Right renal cortex interstitium (tissue), 3 donors: Measurements from ENCODE around the gene ACY1. TPM values are rescaled to one million over a fixed set of nuclear protein-coding genes. Genes with fewer than 3 reads are reported as not detected.

Source experiments
- DNase-seq, 3 donors: peaks; one replicate each; pipeline ENCODE4 v3.0.0-alpha.2; 2013; ENCODE audit warnings: low read depth in 3 of 3, low spot score in 2 of 3
- polyA plus RNA-seq, 3 donors: library from polyadenylated mRNA; unstranded; fragments of 120-200 nt; gene quantifications; one replicate each; pipeline ENCODE4 v1.2.1, GENCODE V29; 2013; ENCODE audit not compliant: insufficient read length in 3 of 3

Gene ACY1
- polyA plus RNA-seq, 3 donors = 87.7 to 123 (median 108) TPM

DNA sequence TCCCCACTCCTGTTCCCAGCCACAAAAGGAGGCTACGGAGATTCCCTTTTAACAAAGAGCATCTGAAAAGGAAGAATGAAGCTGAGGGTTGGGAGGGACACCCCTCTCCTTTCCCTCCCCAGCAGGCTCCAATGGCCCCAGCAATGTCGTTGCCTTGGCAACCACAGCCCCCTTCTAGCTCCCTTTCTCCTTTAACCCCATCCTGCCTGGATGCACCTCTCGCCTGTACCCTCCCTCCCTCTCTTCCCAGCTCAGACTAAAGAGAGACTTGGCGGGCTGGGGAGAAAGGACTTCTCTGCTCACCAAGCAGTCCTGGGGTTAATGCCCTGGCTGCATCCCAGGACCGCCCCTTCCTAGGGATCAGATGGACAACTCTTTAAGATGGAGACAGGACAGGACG, 19.4 kb downstream of the ACY1 start:
- DNase-seq = no peak

DNA sequence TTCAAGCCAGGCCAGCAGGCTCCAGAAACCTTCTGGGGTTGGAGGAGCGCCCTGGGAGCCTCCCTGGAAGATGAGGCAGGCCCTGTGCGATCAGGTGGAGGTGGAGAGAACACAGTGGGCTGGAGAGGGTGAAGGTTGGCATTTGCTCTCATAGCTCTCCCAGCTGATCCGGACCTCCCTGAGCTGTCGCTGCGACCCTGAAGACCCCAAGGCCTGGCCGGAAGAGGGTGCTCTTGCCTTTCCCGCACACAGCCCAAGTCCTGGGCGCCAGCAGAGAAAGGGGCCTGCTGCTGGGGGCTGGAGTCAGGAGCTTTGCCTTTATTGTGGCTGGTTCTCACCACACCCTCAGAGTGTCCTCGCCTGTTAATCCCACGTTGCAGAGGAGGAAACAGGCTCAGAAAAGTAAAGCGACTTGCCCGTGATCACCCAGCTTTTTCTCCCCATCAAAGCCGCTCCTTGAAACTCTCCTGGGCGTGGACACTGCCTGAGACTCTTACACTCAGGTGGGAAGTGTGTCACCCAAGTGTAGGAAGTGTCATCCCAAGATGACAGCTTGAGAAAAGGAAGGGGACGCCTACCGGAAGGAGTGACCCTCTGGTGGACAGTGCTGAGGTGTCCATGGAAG, 20.9 kb downstream of the ACY1 start:
- no peak for DNase-seq

GRCh38 chr3:52004906-52005395, 21.6 kb downstream of the ACY1 start:
- no peak for DNase-seq

- DNase-seq = peak in 2 of 3 donors; percentile 57 to 67
These were observed 22.2 kb downstream of the ACY1 start for GRCh38 chr3:52005571-52005986.

GRCh38 chr3:52006017-52006819, 22.9 kb downstream of the ACY1 start:
- no peak for DNase-seq

- DNase-seq = no peak
These were observed 23.4 kb downstream of the ACY1 start for GRCh38 chr3:52006820-52007133.

- no peak for DNase-seq
These were observed 24.0 kb downstream of the ACY1 start for GRCh38 chr3:52007291-52007690.

DNA sequence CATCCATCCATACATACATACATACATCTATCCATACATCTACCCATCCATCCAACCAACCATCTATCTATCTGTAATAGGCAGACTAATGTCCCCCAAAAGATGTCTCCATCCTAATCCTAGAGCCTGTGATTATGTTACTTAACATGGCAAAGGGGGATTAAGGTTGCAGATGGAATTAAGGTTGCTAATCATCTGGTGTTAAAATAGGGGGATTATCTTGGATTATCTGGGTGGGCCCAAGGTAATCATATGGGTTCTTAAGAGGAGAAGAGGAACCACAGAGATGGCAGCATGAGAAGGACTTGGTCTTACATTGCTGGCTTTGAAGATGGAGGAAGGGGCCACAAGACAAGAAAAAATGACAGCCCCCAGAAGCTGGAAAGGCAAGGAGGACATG, 27.1 kb downstream of the ACY1 start:
- no peak for DNase-seq

- DNase-seq = no peak
These were observed 29.4 kb downstream of the ACY1 start for GRCh38 chr3:52012699-52013098.

- DNase-seq = no peak
These were observed 30.7 kb downstream of the ACY1 start for GRCh38 chr3:52013802-52014598.

DNA sequence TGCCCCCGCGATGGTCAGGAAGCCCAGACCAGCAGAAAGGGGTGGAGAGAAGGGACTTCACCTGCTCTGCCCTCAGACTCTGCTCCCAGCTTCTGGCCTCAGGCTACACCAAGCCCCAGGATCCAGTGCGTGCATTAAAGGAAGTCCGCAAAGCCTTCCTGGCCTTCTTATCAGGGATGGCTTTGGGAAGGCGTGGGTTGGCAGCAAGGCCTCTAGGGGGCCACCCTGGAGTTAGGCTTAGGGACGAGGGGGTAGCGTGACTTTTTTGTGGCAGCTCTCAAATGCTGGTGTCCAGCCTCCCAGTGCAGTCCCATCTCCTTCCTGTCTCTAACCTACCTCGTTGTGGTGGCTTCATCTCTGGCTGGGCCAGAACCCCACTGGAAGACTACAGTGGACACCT, 31.3 kb downstream of the ACY1 start:
- no peak for DNase-seq

- DNase-seq = no peak
These were observed 32.3 kb downstream of the ACY1 start for GRCh38 chr3:52015438-52016228.

DNA sequence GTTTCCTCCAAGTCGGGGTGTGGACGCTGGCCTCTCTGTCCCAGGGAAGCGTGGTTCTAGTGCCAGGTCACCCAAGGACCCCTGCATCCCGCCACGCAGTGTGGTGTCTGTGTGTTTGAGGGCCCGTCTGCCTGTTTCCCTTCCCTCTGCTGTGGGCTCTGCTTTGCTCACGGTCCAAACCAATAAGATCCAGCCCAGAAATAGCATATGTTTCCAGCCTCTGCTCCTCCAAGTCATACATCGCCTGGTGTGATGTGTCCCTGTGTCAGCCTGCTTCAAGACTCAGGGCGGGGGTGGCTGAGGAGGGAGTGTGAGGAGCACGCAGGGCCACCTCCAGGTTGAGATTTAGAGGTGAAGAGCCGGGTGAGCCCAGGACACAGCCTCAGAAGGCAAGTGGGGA, 34.3 kb downstream of the ACY1 start:
- DNase-seq = no peak

- no peak for DNase-seq
These were observed 35.1 kb downstream of the ACY1 start for GRCh38 chr3:52018319-52019000.

DNA sequence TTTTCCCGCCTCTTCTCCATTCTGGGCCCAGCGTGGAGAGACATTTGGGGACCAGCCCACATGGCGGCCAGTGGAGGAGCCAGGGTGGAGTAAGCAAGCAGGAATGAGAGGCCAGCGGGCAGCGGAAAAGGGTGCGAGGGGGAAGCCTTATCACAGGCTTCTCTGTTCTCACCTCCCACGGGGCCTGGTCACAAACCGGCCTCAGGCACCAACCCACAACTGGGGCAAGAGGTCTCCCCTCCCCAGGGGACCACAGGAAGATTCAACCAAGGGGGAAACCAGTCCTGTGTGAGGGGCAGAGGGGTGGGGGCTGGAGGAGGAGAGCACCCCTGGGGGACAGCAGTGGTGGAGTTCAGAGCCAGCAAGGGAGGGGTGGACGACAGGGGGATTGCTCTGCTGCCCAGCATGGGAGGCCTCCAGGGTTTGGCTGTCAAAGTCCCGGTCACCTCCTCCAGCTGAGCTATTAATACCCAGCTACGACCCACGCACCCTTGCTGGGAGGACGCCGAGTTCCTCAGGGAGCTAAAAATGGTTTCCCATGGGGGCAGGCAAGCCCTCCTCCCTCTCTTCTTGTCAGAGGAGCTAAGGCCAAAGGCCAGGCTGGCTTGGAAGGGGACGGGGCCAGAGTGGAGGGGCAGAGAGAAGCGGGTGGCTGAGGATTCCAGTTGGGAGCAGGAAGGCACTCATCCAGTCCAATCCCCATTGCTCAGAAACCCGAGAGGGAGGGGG, 36.2 kb downstream of the ACY1 start:
- no peak for DNase-seq

GRCh38 chr3:52020796-52021195, 37.5 kb downstream of the ACY1 start:
- DNase-seq = no peak

DNA sequence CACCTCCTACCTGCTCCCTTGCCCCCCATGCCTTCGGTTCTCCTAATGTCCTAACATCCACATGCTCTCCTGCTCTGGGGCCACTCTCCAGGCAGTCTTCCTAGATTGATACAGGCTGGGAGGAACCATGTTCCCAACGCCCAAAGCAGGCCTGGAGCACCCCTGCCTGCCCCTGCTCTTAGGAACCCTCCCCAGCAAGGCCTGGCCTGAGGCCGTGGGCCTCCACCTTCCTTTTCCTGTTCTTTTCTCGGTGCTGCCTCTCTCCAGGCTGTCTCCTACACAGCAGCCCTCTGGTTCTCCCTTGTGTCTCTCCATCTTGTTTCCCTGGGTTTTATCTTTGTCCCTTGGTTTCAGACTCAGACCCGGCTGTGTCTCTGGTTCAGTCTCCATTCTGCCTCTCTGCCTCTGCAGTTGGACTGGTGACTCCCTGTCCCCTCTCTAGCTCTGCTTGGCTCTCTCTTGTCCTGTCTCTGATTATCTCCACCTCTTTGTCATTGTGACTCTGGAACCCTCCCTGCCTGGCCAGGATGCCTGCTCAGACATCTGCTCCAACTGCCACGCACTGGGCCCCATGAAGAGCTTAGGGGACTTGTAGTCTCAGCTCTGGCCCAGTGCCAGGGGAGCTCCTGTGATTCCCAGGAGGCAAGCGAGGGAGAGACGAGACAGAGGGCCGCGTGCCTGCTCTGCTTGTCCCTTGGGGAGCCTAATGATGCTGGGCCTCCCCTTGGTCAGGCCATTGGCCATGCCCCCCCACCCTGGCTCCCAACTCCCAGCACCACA, 38.3 kb downstream of the ACY1 start:
- no peak for DNase-seq

DNA sequence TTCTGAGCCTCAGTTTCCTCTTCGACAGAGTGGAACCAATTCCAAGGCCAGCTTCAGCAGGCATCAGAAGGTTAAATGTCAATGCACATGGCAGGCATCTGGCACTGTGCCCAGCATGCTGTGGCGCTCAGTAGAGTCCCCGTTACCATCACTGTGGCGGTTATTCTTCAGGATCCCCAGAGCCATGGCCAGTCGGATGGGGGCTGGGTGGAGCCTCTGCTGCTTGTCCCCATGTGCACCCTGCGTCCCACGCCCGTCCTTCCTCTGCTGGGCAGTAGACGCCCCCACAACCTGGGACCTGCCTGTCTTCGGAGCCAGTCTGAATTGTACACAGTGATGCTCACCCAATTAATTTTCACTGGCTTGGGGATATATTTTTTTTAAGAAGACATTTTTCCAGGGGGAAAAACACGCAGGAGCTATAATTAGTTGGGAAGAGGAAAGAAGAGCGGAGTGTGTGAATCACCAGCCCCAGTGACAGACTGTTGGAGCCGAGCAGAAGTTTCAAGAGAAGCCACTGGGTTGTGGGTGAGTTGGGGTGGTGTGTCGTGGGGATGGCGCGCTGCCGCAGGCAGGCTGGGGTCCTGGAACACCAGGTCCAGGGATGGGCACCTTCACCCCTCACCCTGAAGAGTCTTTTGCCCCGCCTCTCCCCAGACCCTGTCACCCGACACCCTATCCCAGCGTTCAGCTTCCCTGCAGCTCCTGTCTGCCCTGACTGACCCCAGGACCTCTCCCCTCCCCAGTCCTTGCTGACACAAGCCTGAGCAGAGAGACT, 39.2 kb downstream of the ACY1 start:
- no peak for DNase-seq
